HG03025 (cell line): ENCODE measurements around the gene RBM44.
"Not testable (repeated sequence)": the region's sequence is repeated elsewhere in the genome, so short reads cannot be mapped to it uniquely, and the experiment has no call there.

Source experiments
- ATAC-seq: cut with Tn5 transposase; IDR thresholded peaks from one replicate; pipeline ENCODE4 v1.9.1; 2021; ENCODE audit warnings: mild to moderate bottlenecking, moderate library complexity; ENCODE audit not compliant: unreplicated experiment, low FRiP score

The RBM44 gene

GRCh38 chr2:237779521-237779920 lies 19.1 kb upstream of the RBM44 start:
- ATAC-seq, result no peak

- ATAC-seq, result no peak
Measured at GRCh38 chr2:237782181-237782580, 16.4 kb upstream of the RBM44 start.

DNA sequence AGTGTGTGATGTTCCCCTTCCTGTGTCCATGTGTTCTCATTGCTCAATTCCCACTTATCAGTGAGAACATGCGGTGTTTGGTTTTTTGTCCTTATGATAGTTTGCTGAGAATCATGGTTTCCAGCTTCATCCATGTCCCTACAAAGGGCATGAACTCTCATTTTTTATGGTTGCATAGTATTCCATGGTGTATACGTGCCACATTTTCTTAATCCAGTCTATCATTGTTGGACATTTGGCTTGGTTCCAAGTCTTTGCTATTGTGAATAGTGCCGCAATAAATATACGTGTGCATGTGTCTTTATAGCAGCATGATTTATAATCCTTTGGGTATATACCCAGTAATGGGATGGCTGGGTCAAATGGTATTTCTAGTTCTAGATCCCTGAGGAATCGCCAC lies 14.9 kb upstream of the RBM44 start:
- ATAC-seq, result not testable (repeated sequence)

DNA sequence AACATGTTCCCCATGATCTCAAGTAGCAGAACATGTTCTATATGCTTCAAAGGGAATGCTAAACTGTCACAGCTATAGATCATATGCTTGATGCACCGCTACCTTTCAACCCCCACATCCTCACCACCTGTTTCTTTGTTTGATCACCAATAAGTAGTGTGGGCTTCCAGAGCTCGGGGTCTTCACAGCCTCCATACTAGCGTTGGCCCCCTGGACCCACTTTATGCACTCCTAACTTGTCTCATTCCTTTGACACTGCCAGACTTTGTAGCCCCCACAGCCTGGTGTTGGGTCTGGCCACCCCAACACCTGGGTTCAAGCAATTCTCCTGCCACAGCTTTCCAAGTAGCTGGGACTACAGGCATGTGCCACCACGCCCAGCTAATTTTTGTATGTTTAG lies 11.6 kb upstream of the RBM44 start:
- ATAC-seq, result no peak

DNA sequence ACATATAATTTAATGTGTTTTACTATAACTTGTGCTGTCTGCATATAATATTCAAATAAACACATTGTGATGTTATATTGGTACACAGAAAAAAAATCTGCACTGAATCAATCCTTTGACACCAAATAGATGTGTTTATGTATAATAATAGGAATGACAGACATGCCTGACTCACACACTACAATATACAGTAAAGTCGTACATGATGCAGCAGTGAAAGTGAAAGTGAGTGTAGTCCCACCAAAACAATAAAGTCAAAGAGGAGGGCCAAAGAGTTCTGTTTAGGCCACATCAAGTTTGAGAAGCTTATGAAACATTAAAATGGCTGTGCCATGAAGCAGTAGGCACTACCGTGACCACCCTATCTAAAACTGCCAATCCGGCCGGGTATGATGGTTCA lies 8.2 kb upstream of the RBM44 start:
- ATAC-seq, result no peak

- ATAC-seq, result no peak
Measured at GRCh38 chr2:237791977-237792727, 6.4 kb upstream of the RBM44 start.

DNA sequence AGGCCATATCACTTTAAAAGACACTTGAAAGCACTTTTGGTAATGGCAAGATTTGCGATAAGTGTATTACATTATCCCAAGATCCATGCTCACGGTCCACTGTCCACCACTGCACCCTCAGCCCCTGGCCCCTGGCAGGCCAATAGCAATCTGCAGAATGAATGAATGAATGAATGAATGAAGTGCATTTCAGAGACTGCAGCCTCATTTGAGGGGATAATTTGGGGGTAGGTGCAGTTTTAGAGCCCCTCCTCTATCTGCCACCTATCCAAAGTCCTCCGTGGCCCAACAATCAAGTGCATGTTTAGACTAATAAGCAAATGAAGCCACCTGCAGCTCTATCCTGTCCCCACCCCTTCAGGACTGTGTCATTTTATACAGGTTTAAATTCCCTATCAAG lies 1.3 kb upstream of the RBM44 start:
- no peak for ATAC-seq

GRCh38 chr2:237799060-237799428 lies 465 bp downstream of the RBM44 start:
- ATAC-seq, result no peak

- ATAC-seq, result no peak
Measured at GRCh38 chr2:237801466-237801865, 2.9 kb downstream of the RBM44 start.

DNA sequence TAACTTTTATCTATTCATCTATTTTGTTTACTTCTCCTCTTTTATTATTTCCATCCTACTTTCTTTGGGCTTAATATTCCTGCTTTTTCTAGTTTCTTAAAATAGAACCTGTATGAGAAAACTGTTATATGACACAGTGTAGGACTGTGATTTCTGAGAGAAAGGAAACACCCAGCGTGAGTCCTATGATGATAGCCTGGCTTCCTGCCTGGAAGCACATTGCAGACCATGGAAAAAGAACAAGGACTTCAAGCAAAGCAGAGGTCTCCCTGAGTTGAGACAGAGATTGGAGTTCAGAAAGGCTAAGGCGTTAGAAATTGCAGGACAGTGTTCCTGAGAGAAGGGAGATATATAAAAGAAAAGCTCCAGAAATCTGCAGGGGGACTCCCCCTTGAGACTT lies 7.8 kb downstream of the RBM44 start:
- no peak for ATAC-seq

DNA sequence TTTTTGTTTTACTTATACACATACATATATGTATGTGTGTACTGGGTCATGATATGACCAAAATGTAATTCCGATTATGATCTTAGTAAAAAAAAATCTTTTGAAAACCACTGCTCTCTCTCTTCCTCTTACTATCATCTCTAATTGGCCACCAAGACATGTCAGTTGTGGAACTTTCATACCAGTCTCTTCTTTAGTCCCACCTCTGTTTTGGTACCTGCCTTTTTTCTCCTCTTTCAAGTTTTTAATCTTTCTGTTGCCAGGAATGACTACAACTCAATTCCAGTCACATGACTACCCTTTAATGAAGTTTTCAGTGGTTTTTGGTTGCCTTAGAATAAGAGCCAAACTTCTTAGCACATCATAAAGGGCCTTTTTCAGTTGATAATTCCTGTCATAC lies 17.1 kb downstream of the RBM44 start:
- no peak for ATAC-seq

GRCh38 chr2:237816531-237816930 lies 18.0 kb downstream of the RBM44 start:
- ATAC-seq, result no peak

DNA sequence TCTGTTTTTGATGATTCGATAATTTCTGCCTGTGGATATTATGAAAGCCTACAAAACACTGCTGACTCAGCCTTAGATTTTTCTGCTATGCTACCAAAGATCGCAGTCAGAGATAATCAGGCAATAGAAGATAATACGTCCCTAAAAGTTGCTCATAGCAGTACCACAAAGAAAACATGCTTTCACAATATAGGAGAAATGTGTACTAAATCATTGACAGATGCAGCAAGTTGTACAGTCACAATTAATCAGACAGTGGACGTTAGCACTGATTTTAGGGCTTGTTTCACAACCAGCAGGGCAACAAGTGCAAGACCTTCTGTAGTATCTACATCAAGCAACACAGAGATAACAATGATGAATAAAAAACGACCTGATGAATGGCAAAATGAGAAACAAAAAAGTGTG lies 19.5 kb downstream of the RBM44 start:
- ATAC-seq, result no peak

DNA sequence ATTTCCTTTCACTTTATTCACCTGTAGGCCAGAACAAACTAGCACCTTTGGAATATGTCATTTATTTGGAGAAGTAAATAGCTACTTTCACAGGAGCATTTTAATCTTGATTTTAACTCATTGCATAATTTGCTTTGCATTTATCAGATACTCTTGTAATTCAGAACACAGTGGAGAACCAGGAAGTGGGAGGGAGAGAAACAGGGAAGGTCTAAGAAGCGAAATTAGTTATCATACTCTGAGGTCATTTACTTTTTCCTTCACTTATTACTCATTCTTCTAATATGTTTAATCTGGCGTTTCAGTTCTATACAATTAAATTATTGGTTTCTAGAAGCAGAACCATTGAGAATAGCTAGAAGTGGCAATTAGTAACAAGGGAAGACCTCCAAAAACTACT lies 20.7 kb downstream of the RBM44 start:
- ATAC-seq, result no peak

- no peak for ATAC-seq
Measured at GRCh38 chr2:237820421-237820820, 21.8 kb downstream of the RBM44 start.

- no peak for ATAC-seq
Measured at GRCh38 chr2:237823544-237823943, 25.0 kb downstream of the RBM44 start.

GRCh38 chr2:237824085-237824484 lies 25.5 kb downstream of the RBM44 start:
- ATAC-seq, result no peak

DNA sequence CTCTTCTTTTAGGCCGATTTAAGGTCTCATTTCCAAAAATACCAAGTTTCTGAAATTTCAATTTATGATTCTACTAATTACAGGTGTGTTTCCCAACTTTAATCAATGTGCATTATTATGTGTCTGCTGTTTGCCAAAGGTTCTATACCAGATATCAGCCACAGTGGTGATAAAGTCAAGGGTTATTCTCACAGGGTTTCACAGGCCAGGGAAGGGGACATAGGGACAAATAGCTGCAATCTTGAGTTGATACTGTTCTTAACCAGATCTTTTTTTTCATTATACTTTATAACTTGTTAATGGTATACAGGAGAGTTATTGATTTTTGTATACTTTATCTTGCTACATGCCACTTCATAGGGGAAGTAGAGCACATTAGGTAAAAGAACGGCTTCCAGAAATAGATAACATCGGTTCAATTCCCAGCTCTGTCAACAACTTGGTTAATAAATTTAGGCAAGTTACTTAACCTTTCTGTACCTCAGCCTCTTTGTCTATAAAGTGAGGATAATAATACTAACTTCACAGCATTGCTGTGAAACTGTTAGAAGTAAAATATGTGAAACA lies 28.9 kb downstream of the RBM44 start:
- no peak for ATAC-seq

- no peak for ATAC-seq
Measured at GRCh38 chr2:237830522-237830921, 31.9 kb downstream of the RBM44 start.

DNA sequence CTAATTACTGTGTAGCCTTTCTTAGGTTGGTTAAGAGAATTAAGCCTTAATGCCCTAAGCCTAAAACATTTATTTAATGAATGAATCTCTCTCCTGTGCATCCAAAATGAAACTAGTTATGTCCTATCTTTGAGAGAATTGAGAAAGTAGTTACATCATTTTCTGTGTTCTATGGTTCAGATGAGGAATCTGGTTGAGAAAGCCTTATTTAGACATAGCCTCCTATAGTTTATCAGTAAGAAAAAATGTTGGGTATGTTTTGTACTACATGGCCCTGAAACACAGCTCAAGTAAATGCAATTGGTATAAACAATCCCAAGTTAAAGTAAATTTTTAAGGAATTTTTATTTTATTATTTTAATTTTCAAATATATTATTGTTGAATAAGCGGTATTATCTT lies 35.0 kb downstream of the RBM44 start:
- ATAC-seq, result no peak

DNA sequence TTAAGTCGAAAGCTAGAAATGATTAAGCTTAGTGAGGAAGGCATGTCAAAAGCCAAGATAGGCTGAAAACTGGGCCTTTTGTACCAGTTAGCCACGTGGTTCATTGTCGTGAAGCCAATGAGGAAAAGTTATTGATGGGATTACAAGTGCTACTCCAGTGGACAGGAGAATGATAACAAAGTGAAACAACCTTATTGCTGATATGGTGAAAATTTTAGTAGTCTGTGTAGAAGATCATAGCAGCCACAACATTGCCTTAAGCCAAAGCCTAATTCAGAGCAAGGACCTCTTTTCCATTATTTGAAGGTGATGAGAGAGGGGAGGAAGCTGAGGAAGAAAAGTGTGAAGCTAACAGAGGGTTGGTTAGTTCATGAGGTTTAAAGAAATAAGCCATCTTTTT lies 36.8 kb downstream of the RBM44 start:
- ATAC-seq, result no peak

DNA sequence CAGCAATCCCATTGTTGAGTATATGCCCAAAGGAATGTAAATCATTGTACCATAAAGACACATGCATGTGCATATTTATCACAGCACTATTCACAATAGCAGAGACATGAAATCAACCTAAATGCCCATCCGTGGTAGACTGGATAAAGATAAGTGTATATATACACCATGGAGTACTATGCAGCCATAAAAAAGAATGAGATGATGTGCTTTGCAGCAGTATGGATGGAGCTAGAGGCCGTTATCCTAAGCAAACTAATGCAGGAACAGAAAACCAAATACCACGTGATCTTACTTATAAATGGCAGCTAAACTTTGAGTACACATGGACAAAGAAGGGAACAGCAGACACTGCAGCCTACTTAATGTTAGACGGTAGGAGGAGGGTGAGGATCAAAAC lies 42.5 kb downstream of the RBM44 start:
- no peak for ATAC-seq

GRCh38 chr2:237848940-237849339 lies 50.4 kb downstream of the RBM44 start:
- ATAC-seq, result not testable (repeated sequence)
